Hepatocyte (in vitro differentiated cells): ENCODE results near the gene SUPT3H. TPM values are rescaled to one million over a fixed set of nuclear protein-coding genes. Genes with fewer than 3 reads are reported as not detected.
"Not testable (repeated sequence)": the region's sequence is repeated elsewhere in the genome, so short reads cannot be mapped to it uniquely, and the experiment has no call there.

Experiments used
- DNase-seq: peaks from one replicate; pipeline ENCODE4 v3.0.0-alpha.2; 2016; ENCODE audit warnings: low spot score
- H2AFZ ChIP-seq: fragments of 200-600 bp; sonication (generic); 2 replicates; pipeline ENCODE4 v1.6.0; 2016; ENCODE audit warnings: antibody characterized with exemption, mild to moderate bottlenecking
- H3K27ac ChIP-seq: fragments of 200-600 bp; sonication (generic); 2 replicates; pipeline ENCODE4 v1.5.1; 2016; ENCODE audit warnings: mild to moderate bottlenecking
- H3K27me3 ChIP-seq: fragments of 200-600 bp; sonication (generic); 2 replicates; pipeline ENCODE4 v1.6.1; 2016
- H3K36me3 ChIP-seq: fragments of 200-600 bp; sonication (generic); replicated peaks from 2 replicates; pipeline ENCODE4 v1.5.1; 2016; ENCODE audit warnings: low read depth; ENCODE audit not compliant: insufficient read depth
- H3K4me1 ChIP-seq: fragments of 200-600 bp; sonication (generic); 2 replicates; pipeline ENCODE4 v1.5.1; 2016; ENCODE audit warnings: mild to moderate bottlenecking, moderate library complexity; ENCODE audit not compliant: insufficient read depth
- H3K4me2 ChIP-seq: fragments of 200-600 bp; sonication (generic); 2 replicates; pipeline ENCODE4 v1.6.0; 2016
- H3K4me3 ChIP-seq: fragments of 200-600 bp; sonication (generic); 2 replicates; pipeline ENCODE4 v1.5.1; 2016; ENCODE audit warnings: mild to moderate bottlenecking
- H3K79me2 ChIP-seq: fragments of 200-600 bp; sonication (generic); 2 replicates; pipeline ENCODE4 v1.6.0; 2017; ENCODE audit warnings: mild to moderate bottlenecking
- H3K9me2 ChIP-seq: fragments of 200-600 bp; sonication (generic); replicated peaks from 2 replicates; pipeline ENCODE4 v1.6.0; 2017; ENCODE audit warnings: mild to moderate bottlenecking; ENCODE audit not compliant: insufficient read depth
- H3K9me3 ChIP-seq: fragments of 200-600 bp; sonication (generic); 2 replicates; pipeline ENCODE4 v1.5.1; 2016; ENCODE audit warnings: low read depth, mild to moderate bottlenecking
- H4K20me1 ChIP-seq: fragments of 200-600 bp; sonication (generic); 2 replicates; pipeline ENCODE4 v1.6.0; 2016; ENCODE audit warnings: mild to moderate bottlenecking; ENCODE audit not compliant: insufficient read depth, poor library complexity, severe bottlenecking
- CTCF ChIP-seq: fragments of 200-600 bp; sonication (generic); IDR thresholded peaks from 2 replicates; pipeline ENCODE4 v1.5.1; 2016; ENCODE audit warnings: antibody characterized with exemption, mild to moderate bottlenecking; ENCODE audit not compliant: poor library complexity
- EZH2 ChIP-seq: fragments of 200-600 bp; sonication (generic); IDR thresholded peaks from 2 replicates; pipeline ENCODE4 v1.6.1; 2016; ENCODE audit warnings: antibody characterized with exemption, mild to moderate bottlenecking, borderline replicate concordance
- EZH2phosphoT487 ChIP-seq: fragments of 200-600 bp; sonication (generic); IDR thresholded peaks from one replicate; pipeline ENCODE4 v1.6.1; 2018; ENCODE audit warnings: antibody characterized with exemption, mild to moderate bottlenecking, low read depth, moderate library complexity; ENCODE audit not compliant: unreplicated experiment, severe bottlenecking
- WGBS: methylation state at CpG from one replicate; pipeline ENCODE4 v1.1.6; 2016; ENCODE audit warnings: low lambda C conversion rate; ENCODE audit errors: missing lambda C conversion rate; 5-methylcytosine and 5-hydroxymethylcytosine counted together
- polyA plus RNA-seq: library from polyadenylated mRNA; unstranded; fragments of >200 nt; fragmentation: Nextera tagmentation; extraction: Ambion mirVana; gene quantifications from 2 replicates; pipeline ENCODE4 v1.2.1, GENCODE V29; 2016
- total RNA-seq: library from RNA; depleted of rRNA; stranded (reverse); fragments of >200 nt; gene quantifications from 2 replicates; pipeline ENCODE4 v1.2.3, GENCODE V29; 2014

Gene SUPT3H
- total and polyA plus RNA-seq, 2 experiments from 2014 or later = 6.8 to 7.7 TPM

- WGBS = 68% methylated on average over 2 of the region's 2 CpGs
- no peak for DNase-seq
- H3K36me3 ChIP-seq = no peaks in the 10 kb centered on the region
- no peaks in the 10 kb centered on the region for H3K27me3 ChIP-seq
- no peaks in the 10 kb centered on the region for H3K9me2 ChIP-seq
- H3K4me3 ChIP-seq = no peak overlapping the region
- no peaks in the 10 kb centered on the region for H3K9me3 ChIP-seq
- no peak overlapping the region for H3K27ac ChIP-seq
- no peaks in the 10 kb centered on the region for H3K79me2 ChIP-seq
- TF ChIP-seq CTCF (no peak), EZH2 (no peak), EZH2phosphoT487 (no peak)
- no peak overlapping the region for H3K4me2 ChIP-seq
- H4K20me1 ChIP-seq = no peaks in the 10 kb centered on the region
- H3K4me1 ChIP-seq = peaks cover 6% of the 10 kb centered on the region
- no peak overlapping the region for H2AFZ ChIP-seq
Measured at GRCh38 chr6:44917430-44917829, 460.3 kb downstream of the SUPT3H start.

- H4K20me1 ChIP-seq = no peaks in the 10 kb centered on the region
- no peaks in the 10 kb centered on the region for H3K9me3 ChIP-seq
- H3K4me3 ChIP-seq = no peak overlapping the region
- no peaks in the 10 kb centered on the region for H3K36me3 ChIP-seq
- TF ChIP-seq CTCF (no peak), EZH2phosphoT487 (no peak), EZH2 (no peak)
- H3K9me2 ChIP-seq = no peaks in the 10 kb centered on the region
- no peaks in the 10 kb centered on the region for H3K79me2 ChIP-seq
- H3K27ac ChIP-seq = no peak overlapping the region
- peaks cover 6% of the 10 kb centered on the region for H3K4me1 ChIP-seq
- no peak overlapping the region for H2AFZ ChIP-seq
- no peak overlapping the region for H3K4me2 ChIP-seq
- no peak for DNase-seq
- 91% methylated on average over 2 of the region's 2 CpGs for WGBS
- H3K27me3 ChIP-seq = no peaks in the 10 kb centered on the region
Measured at GRCh38 chr6:44915111-44915510, 462.6 kb downstream of the SUPT3H start.

GRCh38 chr6:44914141-44914540 lies 463.6 kb downstream of the SUPT3H start:
- no peak for DNase-seq
- Histone ChIP-seq H3K4me1 (peaks cover 6% of the 10 kb centered on the region), H3K9me3 (no peaks in the 10 kb centered on the region), H4K20me1 (no peaks in the 10 kb centered on the region), H2AFZ (no peak overlapping the region), H3K79me2 (no peaks in the 10 kb centered on the region), H3K9me2 (no peaks in the 10 kb centered on the region), H3K4me3 (no peak overlapping the region), H3K27ac (no peak overlapping the region), H3K4me2 (no peak overlapping the region), H3K27me3 (no peaks in the 10 kb centered on the region), H3K36me3 (no peaks in the 10 kb centered on the region)
- no peak for TF ChIP-seq EZH2phosphoT487
- TF ChIP-seq EZH2 = no peak
- no peak for TF ChIP-seq CTCF

GRCh38 chr6:44906761-44907160 lies 471.0 kb downstream of the SUPT3H start:
- H3K4me1 ChIP-seq = no peaks in the 10 kb centered on the region
- no peak overlapping the region for H3K4me2 ChIP-seq
- no peak overlapping the region for H3K27ac ChIP-seq
- no peak overlapping the region for H2AFZ ChIP-seq
- H4K20me1 ChIP-seq = no peaks in the 10 kb centered on the region
- H3K79me2 ChIP-seq = no peaks in the 10 kb centered on the region
- no peaks in the 10 kb centered on the region for H3K27me3 ChIP-seq
- no peak overlapping the region for H3K4me3 ChIP-seq
- DNase-seq = no peak
- H3K36me3 ChIP-seq = no peaks in the 10 kb centered on the region
- no peaks in the 10 kb centered on the region for H3K9me2 ChIP-seq
- H3K9me3 ChIP-seq = no peaks in the 10 kb centered on the region
- 81% methylated on average over 2 of the region's 2 CpGs for WGBS
- no peak for TF ChIP-seq CTCF

- not testable (repeated sequence) for H3K9me3 ChIP-seq, H3K4me2 ChIP-seq, DNase-seq, H3K27ac ChIP-seq, H3K27me3 ChIP-seq, H3K79me2 ChIP-seq, H4K20me1 ChIP-seq, H2AFZ ChIP-seq, H3K4me3 ChIP-seq, H3K9me2 ChIP-seq, H3K36me3 ChIP-seq, H3K4me1 ChIP-seq
- WGBS = 89% methylated on average over 11 of the region's 11 CpGs
Measured at GRCh38 chr6:44900358-44900757, 477.4 kb downstream of the SUPT3H start.
